Naive thymus-derived CD4-positive, alpha-beta T cell (primary cell): ENCODE results near the gene IL17RB. TPM values are rescaled to one million over a fixed set of nuclear protein-coding genes. Genes with fewer than 3 reads are reported as not detected.

Experiments
- ATAC-seq: fragments of 150-1000 bp; cut with Tn5 transposase; 2 replicates; pipeline ENCODE4 v1.10.0; 2021; ENCODE audit warnings: mild to moderate bottlenecking, moderate library complexity
- CTCF ChIA-PET: fragments of 350-600 bp; sonication (Branson Sonifier 250); formaldehyde crosslinking; loops from one replicate; lab custom pipeline; 2021; ENCODE audit warnings: antibody characterized with exemption; lab: Charles Lee
- POLR2A ChIA-PET: fragments of 350-600 bp; sonication (Branson Sonifier 250); formaldehyde crosslinking; loops from one replicate; lab custom pipeline; 2021; ENCODE audit warnings: antibody characterized with exemption, inconsistent platforms; lab: Charles Lee
- DNase-seq, 9 donors: peaks; one replicate each; pipeline versions ENCODE4 v3.0.0 to v3.0.0-alpha.2; 2020 to 2022; ENCODE audit warnings: mixed read lengths in 1 of 9
- H3K27ac ChIP-seq: one replicate; pipeline ENCODE4 v1.7.0; 2013; ENCODE audit warnings: mild to moderate bottlenecking, low read depth, low read length, moderate library complexity
- H3K27me3 ChIP-seq, 2 donors: one replicate each; pipeline ENCODE4 v1.7.0; 2013; ENCODE audit warnings: low read length in 2 of 2, mild to moderate bottlenecking in 2 of 2, moderate library complexity in 2 of 2; ENCODE audit not compliant: control insufficient read depth in 2 of 2, insufficient read depth in 2 of 2
- H3K36me3 ChIP-seq, 3 experiments: 1 replicate in 2 of 3; 2 replicates in 1 of 3; pipeline ENCODE4 v1.7.0; 2013; ENCODE audit warnings: low read length in 3 of 3, mild to moderate bottlenecking in 3 of 3, moderate library complexity in 1 of 3; ENCODE audit not compliant: insufficient read depth in 3 of 3, control insufficient read depth in 2 of 3
- H3K4me1 ChIP-seq, 2 donors: one replicate each; pipeline ENCODE4 v1.7.0; 2013; ENCODE audit warnings: low read length in 2 of 2, mild to moderate bottlenecking in 2 of 2, moderate library complexity in 1 of 2; ENCODE audit not compliant: control insufficient read depth in 2 of 2, insufficient read depth in 2 of 2
- H3K4me3 ChIP-seq: 2 replicates; pipeline ENCODE4 v1.7.0; 2013; ENCODE audit warnings: mild to moderate bottlenecking, low read length
- H3K9me3 ChIP-seq, 3 experiments: 1 replicate in 2 of 3; 2 replicates in 1 of 3; pipeline ENCODE4 v1.7.0; 2013; ENCODE audit warnings: low read length in 3 of 3; ENCODE audit not compliant: control insufficient read depth in 2 of 3
- H3K27ac Mint-ChIP-seq, 9 donors: one replicate each; pipeline ENCODE4 v1.8.0; 2020 to 2022; ENCODE audit warnings: mixed read lengths in 9 of 9, mild to moderate bottlenecking in 8 of 9, moderate library complexity in 5 of 9, inconsistent platforms in 2 of 9
- H3K27me3 Mint-ChIP-seq, 5 donors: one replicate each; pipeline ENCODE4 v1.8.0; 2021 to 2022; ENCODE audit warnings: mixed read lengths in 5 of 5, mild to moderate bottlenecking in 1 of 5
- H3K36me3 Mint-ChIP-seq, 5 donors: one replicate each; pipeline ENCODE4 v1.8.0; 2020 to 2022; ENCODE audit warnings: mixed read lengths in 5 of 5, mild to moderate bottlenecking in 3 of 5, inconsistent platforms in 1 of 5
- H3K4me1 Mint-ChIP-seq, 7 donors: one replicate each; pipeline ENCODE4 v1.8.0; 2020 to 2022; ENCODE audit warnings: mixed read lengths in 7 of 7, mild to moderate bottlenecking in 3 of 7, inconsistent platforms in 1 of 7
- H3K4me3 Mint-ChIP-seq, 10 donors: one replicate each; pipeline ENCODE4 v1.8.0; 2020 to 2022; ENCODE audit warnings: mild to moderate bottlenecking in 10 of 10, mixed read lengths in 10 of 10, moderate library complexity in 6 of 10, inconsistent platforms in 2 of 10
- H3K9me3 Mint-ChIP-seq, 11 donors: one replicate each; pipeline ENCODE4 v1.8.0; 2020 to 2022; ENCODE audit warnings: mixed read lengths in 11 of 11, mild to moderate bottlenecking in 4 of 11, inconsistent platforms in 1 of 11, moderate library complexity in 1 of 11
- intact Hi-C, 2 donors: fragments of 100-400 bp; cut with micrococcal nuclease; formaldehyde crosslinking; loops; one replicate each; pipeline ENCODE4 v1.15.1; 2023
- polyA plus RNA-seq, 2 donors: library from polyadenylated mRNA; unstranded; fragments of 300-500 nt; fragmentation: Illumina TruSeq; gene quantifications; one replicate each; pipeline ENCODE4 v1.2.3, GENCODE V29; 2021
- total RNA-seq, 6 experiments: library from RNA in 5 of 6; stranded (reverse) in 5 of 6; gene quantifications; 1 replicate in 5 of 6; 2 replicates in 1 of 6; pipeline ENCODE4 v1.2.3 and lab custom pipeline; 2021 to 2026

IL17RB gene
- total and polyA plus RNA-seq, 7 experiments from 2014 or later: 0.22 to 6.0 (median 0.59) TPM; not detected in 3

DNA sequence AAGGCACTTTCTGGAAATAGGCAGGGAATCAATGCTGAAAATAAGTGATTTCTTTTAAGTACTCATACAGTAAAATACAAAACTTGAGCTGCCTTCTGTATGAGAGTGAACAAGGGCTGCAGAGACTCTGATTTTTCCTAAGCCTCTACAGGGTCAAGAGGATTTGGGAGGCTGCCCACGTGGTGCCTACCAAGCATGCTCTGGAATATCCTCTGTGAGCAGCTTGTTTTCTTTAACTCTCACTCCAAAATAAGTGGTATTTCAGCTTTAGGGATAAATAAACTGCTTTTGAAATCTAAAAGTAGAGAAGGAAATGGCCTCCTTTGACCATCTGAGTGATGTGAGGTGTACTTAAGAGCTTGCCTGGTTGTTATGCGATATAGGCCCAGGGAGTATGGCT lies 53.4 kb downstream of the IL17RB start:
- no peaks in the 10 kb centered on the region for H3K36me3 ChIP-seq
- H3K9me3 ChIP-seq: no peaks in the 10 kb centered on the region
- no peak for ATAC-seq
- Mint-ChIP-seq H3K27ac (no peak overlapping the region), H3K27me3 (peaks cover 21 to 48% (median 33%) of the 10 kb centered on the region in 5 donors), H3K9me3 (peaks cover 0 to 3% (median 0%) of the 10 kb centered on the region in 11 donors), H3K4me1 (no peaks in the 10 kb centered on the region), H3K4me3 (no peak overlapping the region), H3K36me3 (peaks cover 0 to 3% (median 0%) of the 10 kb centered on the region in 5 donors)
- no peak overlapping the region for H3K27ac ChIP-seq
- ChIA-PET CTCF (interaction anchor here (0.5 kb wide), 1 partner anchor 11 kb away, joined by 7 read pairs; no protein-coding TSS in a partner anchor), POLR2A (interaction anchor here (0.6 kb wide), 2 partner anchors 8 to 772 kb away, joined by 3 to 4 read pairs; partner anchors contain the start of gene SELENOK)
- no peak for DNase-seq
- intact Hi-C loops: no loop called here
- H3K4me1 ChIP-seq: no peaks in the 10 kb centered on the region
- H3K4me3 ChIP-seq: no peak overlapping the region
- H3K27me3 ChIP-seq: no peaks in the 10 kb centered on the region

DNA sequence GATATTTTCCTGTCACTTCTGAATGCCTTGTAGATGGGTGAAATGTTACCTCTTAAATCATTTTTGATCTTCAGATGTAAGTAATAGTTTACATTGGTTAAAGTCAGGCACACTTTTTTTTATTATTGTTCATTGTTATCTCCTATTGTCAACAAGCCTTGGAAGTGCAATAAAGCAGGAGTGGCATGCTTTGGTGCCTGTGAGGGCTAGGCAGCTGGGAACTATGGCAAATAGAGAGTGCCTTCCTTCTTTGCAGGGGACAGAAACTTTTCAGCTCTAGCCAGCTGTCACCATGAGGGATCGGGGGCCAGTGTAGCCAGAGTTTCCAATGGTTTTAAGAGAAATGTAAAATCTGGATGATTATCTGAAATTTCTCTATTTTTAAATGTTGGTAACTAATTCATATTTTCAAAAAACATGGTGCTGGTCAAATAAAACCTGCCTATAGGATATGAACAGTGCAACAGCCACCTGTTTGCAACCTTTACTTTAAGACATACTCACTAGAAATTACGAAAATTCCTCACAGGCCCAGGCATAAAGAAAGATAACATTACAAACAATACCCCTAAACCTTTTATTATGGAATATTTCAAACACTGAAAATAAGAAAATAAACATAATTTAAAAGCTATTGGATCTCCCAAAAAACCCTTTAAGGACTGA lies 54.4 kb downstream of the IL17RB start:
- intact Hi-C loops: no loop called here
- DNase-seq (no peak), ATAC-seq (no peak)
- H3K4me1 Mint-ChIP-seq: no peaks in the 10 kb centered on the region
- no peaks in the 10 kb centered on the region for H3K27me3 ChIP-seq
- H3K36me3 Mint-ChIP-seq: peaks cover 0 to 6% (median 0%) of the 10 kb centered on the region in 5 donors
- peaks cover 32 to 46% (median 39%) of the 10 kb centered on the region in 5 donors for H3K27me3 Mint-ChIP-seq
- H3K4me3 Mint-ChIP-seq: no peak overlapping the region
- ChIA-PET CTCF (no interaction called here), POLR2A (no interaction called here)
- H3K27ac ChIP-seq: no peak overlapping the region
- no peaks in the 10 kb centered on the region for H3K36me3 ChIP-seq
- H3K9me3 ChIP-seq: no peaks in the 10 kb centered on the region
- no peaks in the 10 kb centered on the region for H3K4me1 ChIP-seq
- no peak overlapping the region for H3K27ac Mint-ChIP-seq
- no peak overlapping the region for H3K4me3 ChIP-seq
- peaks cover 0 to 13% (median 0%) of the 10 kb centered on the region in 11 donors for H3K9me3 Mint-ChIP-seq

DNA sequence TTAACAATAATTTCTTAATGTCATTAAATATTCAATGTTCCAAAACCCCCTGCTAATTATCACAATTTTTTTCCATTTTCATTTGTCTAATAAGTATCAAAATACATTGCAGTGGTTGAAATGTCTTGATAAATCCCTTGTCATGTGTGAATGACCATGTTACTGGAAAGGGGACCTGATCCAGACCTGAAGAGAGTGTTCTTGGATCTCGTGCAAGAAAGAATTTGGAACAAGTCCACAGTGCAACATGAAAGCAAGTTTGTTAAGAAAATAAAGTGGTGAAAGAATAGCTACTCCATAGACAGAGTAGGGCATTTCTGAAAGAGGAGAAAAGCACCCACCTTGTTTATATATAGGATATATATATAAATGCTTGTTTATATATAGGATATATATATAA lies 55.7 kb downstream of the IL17RB start:
- POLR2A ChIA-PET: no interaction called here
- Mint-ChIP-seq H3K36me3 (peaks cover 0 to 14% (median 0%) of the 10 kb centered on the region in 5 donors), H3K27me3 (peaks cover 38 to 50% (median 43%) of the 10 kb centered on the region in 5 donors), H3K4me1 (no peaks in the 10 kb centered on the region), H3K4me3 (no peak overlapping the region), H3K9me3 (peaks cover 0 to 26% (median 5%) of the 10 kb centered on the region in 11 donors), H3K27ac (no peak overlapping the region)
- intact Hi-C loops: no loop called here
- no peaks in the 10 kb centered on the region for H3K27me3 ChIP-seq
- no peak overlapping the region for H3K27ac ChIP-seq
- no peaks in the 10 kb centered on the region for H3K4me1 ChIP-seq
- CTCF ChIA-PET: no interaction called here
- no peaks in the 10 kb centered on the region for H3K36me3 ChIP-seq
- DNase-seq: no peak
- H3K4me3 ChIP-seq: no peak overlapping the region
- no peaks in the 10 kb centered on the region for H3K9me3 ChIP-seq
- ATAC-seq: no peak

DNA sequence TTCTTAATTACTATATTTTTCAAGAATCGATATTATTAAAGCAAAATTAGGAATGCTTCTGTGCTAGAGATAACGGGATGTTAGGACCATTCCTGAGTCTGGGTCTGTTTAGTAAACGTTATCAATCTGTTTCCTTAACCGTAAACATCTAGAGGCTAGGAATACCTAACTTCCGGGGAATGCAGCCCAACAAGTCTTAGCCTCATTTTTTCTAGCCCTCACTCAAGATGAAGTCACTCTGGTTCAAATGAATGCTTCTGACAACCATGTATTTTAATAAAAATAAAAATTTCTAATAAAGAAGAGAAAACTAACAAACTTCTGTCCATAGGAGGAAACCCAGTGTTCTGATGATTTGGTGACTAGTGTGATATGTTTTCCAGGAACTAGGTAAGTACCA lies 56.3 kb downstream of the IL17RB start:
- no peak overlapping the region for H3K4me3 ChIP-seq
- H3K9me3 ChIP-seq: no peaks in the 10 kb centered on the region
- Mint-ChIP-seq H3K9me3 (peaks cover 0 to 28% (median 5%) of the 10 kb centered on the region in 11 donors), H3K27ac (no peak overlapping the region), H3K36me3 (peaks cover 0 to 15% (median 0%) of the 10 kb centered on the region in 5 donors), H3K4me3 (no peak overlapping the region), H3K27me3 (peaks cover 38 to 49% (median 41%) of the 10 kb centered on the region in 5 donors), H3K4me1 (no peaks in the 10 kb centered on the region)
- ChIA-PET POLR2A (no interaction called here), CTCF (no interaction called here)
- DNase-seq (no peak), ATAC-seq (no peak)
- intact Hi-C loops: no loop called here
- no peaks in the 10 kb centered on the region for H3K4me1 ChIP-seq
- no peaks in the 10 kb centered on the region for H3K27me3 ChIP-seq
- H3K36me3 ChIP-seq: no peaks in the 10 kb centered on the region
- no peak overlapping the region for H3K27ac ChIP-seq

DNA sequence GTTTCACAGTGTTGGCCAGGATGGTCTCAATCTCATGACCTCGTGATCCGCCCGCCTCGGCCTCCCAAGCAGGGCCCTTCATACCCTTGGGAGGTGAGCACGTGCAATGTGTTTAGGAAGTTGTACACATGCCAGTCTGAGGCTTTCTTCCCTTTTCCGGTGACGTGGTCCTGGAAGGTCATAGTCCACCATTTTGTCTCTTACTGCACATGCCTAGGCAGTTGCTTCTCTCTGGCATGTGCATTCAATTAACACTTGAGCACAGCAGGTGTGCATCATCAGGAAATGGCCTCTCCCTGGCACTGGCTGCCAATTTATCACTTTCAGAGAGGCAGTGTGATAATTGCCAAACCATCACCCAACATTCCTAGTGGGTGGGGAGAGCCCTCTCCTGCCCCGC lies 67.0 kb downstream of the IL17RB start:
- Mint-ChIP-seq H3K27me3 (peaks cover 40 to 65% (median 63%) of the 10 kb centered on the region in 5 donors), H3K4me3 (no peak overlapping the region), H3K9me3 (peaks cover 0 to 13% (median 0%) of the 10 kb centered on the region in 11 donors), H3K36me3 (no peaks in the 10 kb centered on the region), H3K4me1 (no peaks in the 10 kb centered on the region), H3K27ac (no peak overlapping the region)
- no peaks in the 10 kb centered on the region for H3K36me3 ChIP-seq
- intact Hi-C loops: no loop called here
- ATAC-seq (no peak), DNase-seq (no peak)
- ChIA-PET CTCF (no interaction called here), POLR2A (no interaction called here)
- no peaks in the 10 kb centered on the region for H3K4me1 ChIP-seq
- no peak overlapping the region for H3K4me3 ChIP-seq
- no peaks in the 10 kb centered on the region for H3K9me3 ChIP-seq
- H3K27ac ChIP-seq: no peak overlapping the region
- no peaks in the 10 kb centered on the region for H3K27me3 ChIP-seq

Other genes with a start within 250 kb of the IL17RB start
- 1 to 10 TPM in 1 of 5 experiments, under 1 TPM in 4; 0.05 to 1.3 (median 0.27) TPM for gene CHDH, start 149 bp upstream of the IL17RB start, total RNA-seq
- gene CHDH, start 149 bp upstream of the IL17RB start, polyA plus RNA-seq: not detected
- gene ACTR8, start 35.6 kb downstream of the IL17RB start, total RNA-seq: 10 to 100 TPM; 18.4 to 49.8 (median 41.5) TPM
- 10 to 100 TPM; 17.9 to 19.5 TPM for gene ACTR8, start 35.6 kb downstream of the IL17RB start, polyA plus RNA-seq
- gene SELENOK, start 45.3 kb downstream of the IL17RB start, total RNA-seq: 100 to 1,000 TPM in 1 of 5 experiments, 10 to 100 TPM in 4; 33.6 to 104 (median 45.4) TPM
- 100 to 1,000 TPM; 132 to 142 TPM for gene SELENOK, start 45.3 kb downstream of the IL17RB start, polyA plus RNA-seq